ENCODE measurements around the gene PPP2R3B.

PPP2R3B gene

GRCh38 chrX:386768-387575 is at the start of gene PPP2R3B (continued):
- TF ChIP-seq ZNF518A (tag by site-specific recombination; conservative IDR thresholded peaks at IDR 0.05; ENCODE audit: low read depth) (no peak), ZNF37A (tag by site-specific recombination; IDR thresholded peaks at IDR 0.05) (no peak), SP3 (tag by site-specific recombination; IDR thresholded peaks at IDR 0.05) (peak; percentile 69), ZNF184 (tag by site-specific recombination; IDR thresholded peaks at IDR 0.05) (no peak), ZBTB26 (tag by site-specific recombination; optimal IDR thresholded peaks at IDR 0.05) (peak; percentile 97), ZNF341 (tag by site-specific recombination; IDR thresholded peaks at IDR 0.05; ENCODE audit: low read depth) (no peak), WT1 (tag by site-specific recombination; IDR thresholded peaks at IDR 0.05) (no peak), ZNF624 (tag by site-specific recombination; IDR thresholded peaks at IDR 0.05) (no peak), ZNF274 (IDR thresholded peaks at IDR 0.05; ENCODE audit: low read length) (no peak), ZNF274 (tag by site-specific recombination; IDR thresholded peaks at IDR 0.05; ENCODE audit: borderline replicate concordance) (no peak), ZNF596 (tag by site-specific recombination; IDR thresholded peaks at IDR 0.05) (0 out of 2 replicates have a peak, but pooled peaks have one; percentile 18), KLF1 (tag by site-specific recombination; IDR thresholded peaks at IDR 0.05) (peak; percentile 56; the same call in 1 of the 2 replicates), REST (tag by site-specific recombination; IDR thresholded peaks at IDR 0.05) (no peak), ZNF148 (tag by site-specific recombination; IDR thresholded peaks at IDR 0.05; ENCODE audit: borderline replicate concordance) (no peak), ZNF18 (tag by site-specific recombination; IDR thresholded peaks at IDR 0.05) (no peak), ZNF202 (tag by site-specific recombination; IDR thresholded peaks at IDR 0.05; ENCODE audit: borderline replicate concordance) (no peak), ZNF23 (tag by site-specific recombination; IDR thresholded peaks at IDR 0.05; ENCODE audit: borderline replicate concordance) (no peak), ZBTB1 (tag by site-specific recombination; IDR thresholded peaks at IDR 0.05) (no peak), ZSCAN23 (tag by site-specific recombination; IDR thresholded peaks at IDR 0.05) (no peak), ZNF24 (tag by site-specific recombination; IDR thresholded peaks at IDR 0.05) (no peak), ZNF510 (tag by site-specific recombination; IDR thresholded peaks at IDR 0.05; ENCODE audit: insufficient replicate concordance) (no peak), ZNF416 (tag by site-specific recombination; IDR thresholded peaks at IDR 0.05) (no peak), PATZ1 (tag by site-specific recombination; IDR thresholded peaks at IDR 0.05) (peak; percentile 73)
